Immature natural killer cell (primary cell): ENCODE data around the gene GOSR2. TPM values are rescaled to one million over a fixed set of nuclear protein-coding genes. Genes with fewer than 3 reads are reported as not detected.
"Not testable (repeated sequence)": the region's sequence is repeated elsewhere in the genome, so short reads cannot be mapped to it uniquely, and the experiment has no call there.

Source experiments
- DNase-seq, 3 donors: peaks; one replicate each; pipeline ENCODE4 v3.0.0; 2022; ENCODE audit warnings: mixed read lengths in 1 of 3
- H3K27ac Mint-ChIP-seq, 6 donors: one replicate each; pipeline ENCODE4 v1.8.0; 2020; ENCODE audit warnings: mixed read lengths in 6 of 6, mild to moderate bottlenecking in 5 of 6, inconsistent platforms in 4 of 6, moderate library complexity in 3 of 6
- H3K27me3 Mint-ChIP-seq, 3 donors: one replicate each; pipeline ENCODE4 v1.8.0; 2020 to 2021; ENCODE audit warnings: low read depth in 3 of 3, mild to moderate bottlenecking in 3 of 3, mixed read lengths in 3 of 3, moderate library complexity in 3 of 3, inconsistent platforms in 1 of 3
- H3K36me3 Mint-ChIP-seq, 3 donors: one replicate each; pipeline ENCODE4 v1.8.0; 2020; ENCODE audit warnings: mixed read lengths in 3 of 3, inconsistent platforms in 2 of 3, mild to moderate bottlenecking in 2 of 3
- H3K4me1 Mint-ChIP-seq, 2 donors: one replicate each; pipeline ENCODE4 v1.8.0; 2020; ENCODE audit warnings: inconsistent platforms in 2 of 2, mild to moderate bottlenecking in 2 of 2, mixed read lengths in 2 of 2, moderate library complexity in 1 of 2
- H3K4me3 Mint-ChIP-seq, 5 donors: one replicate each; pipeline ENCODE4 v1.8.0; 2020; ENCODE audit warnings: mild to moderate bottlenecking in 5 of 5, mixed read lengths in 5 of 5, inconsistent platforms in 3 of 5, moderate library complexity in 3 of 5
- H3K9me3 Mint-ChIP-seq, 6 donors: one replicate each; pipeline ENCODE4 v1.8.0; 2020; ENCODE audit warnings: mild to moderate bottlenecking in 6 of 6, mixed read lengths in 6 of 6, inconsistent platforms in 4 of 6, moderate library complexity in 3 of 6
- polyA plus RNA-seq, 3 donors: library from polyadenylated mRNA; unstranded; fragments of 300-500 nt; fragmentation: Illumina TruSeq; gene quantifications; one replicate each; pipeline ENCODE4 v1.2.3, GENCODE V29; 2021

Gene GOSR2
- polyA plus RNA-seq, 3 donors from 2014 or later = 36.9 to 62.4 (median 57.6) TPM

- peaks cover 11 to 12% of the 10 kb centered on the region in 2 donors for H3K4me1 Mint-ChIP-seq
These were observed 26.6 kb downstream of the GOSR2 start for GRCh38 chr17:46949291-46950174.

GRCh38 chr17:46950342-46950996 lies 27.5 kb downstream of the GOSR2 start:
- Mint-ChIP-seq H3K27me3 (peaks cover 0 to 9% (median 3%) of the 10 kb centered on the region in 3 donors), H3K27ac (no peak overlapping the region), H3K4me1 (peaks cover 1 to 2% of the 10 kb centered on the region in 2 donors), H3K9me3 (no peaks in the 10 kb centered on the region), H3K4me3 (no peak overlapping the region), H3K36me3 (peaks cover 2 to 8% (median 6%) of the 10 kb centered on the region in 3 donors)
- no peak for DNase-seq

More at GRCh38 chr17:46949291-46950174, 26.6 kb downstream of the GOSR2 start:
- peaks cover 0 to 6% (median 5%) of the 10 kb centered on the region in 3 donors for H3K36me3 Mint-ChIP-seq
- no peak overlapping the region for H3K4me3 Mint-ChIP-seq
- H3K27me3 Mint-ChIP-seq = peaks cover 0 to 10% (median 3%) of the 10 kb centered on the region in 3 donors
- DNase-seq = no peak
- H3K9me3 Mint-ChIP-seq = no peaks in the 10 kb centered on the region
- no peak overlapping the region for H3K27ac Mint-ChIP-seq

DNA sequence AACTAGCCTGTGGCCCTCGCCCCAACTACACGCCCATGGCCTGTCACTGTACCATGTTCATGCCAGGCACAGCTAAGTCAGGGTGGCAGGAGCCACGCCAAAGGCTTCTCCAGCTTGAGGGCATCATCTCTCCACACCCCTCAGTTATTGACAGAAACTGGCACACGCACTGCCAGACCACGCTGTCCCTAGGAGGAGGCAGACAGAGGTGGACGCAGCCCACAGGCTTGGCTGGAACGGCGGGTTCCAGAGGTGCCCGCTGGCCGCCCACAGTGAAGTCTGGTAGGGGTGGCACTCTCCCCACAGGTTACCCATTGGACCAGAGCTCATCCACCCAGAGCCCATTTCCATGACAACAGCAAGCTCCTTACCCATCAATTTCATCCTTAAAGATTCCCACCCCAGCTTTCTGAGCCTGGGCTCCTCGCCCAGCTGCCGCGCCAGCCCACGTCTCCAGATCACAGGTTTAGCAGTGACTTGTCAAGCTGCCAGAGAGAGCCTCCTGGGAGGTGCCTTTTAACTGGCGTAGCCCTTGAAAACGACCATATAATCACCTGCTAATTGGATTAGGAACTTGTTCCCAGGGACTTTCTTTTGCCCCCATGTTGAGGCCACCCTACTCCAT lies 28.1 kb downstream of the GOSR2 start:
- H3K27ac Mint-ChIP-seq = no peak overlapping the region

DNA sequence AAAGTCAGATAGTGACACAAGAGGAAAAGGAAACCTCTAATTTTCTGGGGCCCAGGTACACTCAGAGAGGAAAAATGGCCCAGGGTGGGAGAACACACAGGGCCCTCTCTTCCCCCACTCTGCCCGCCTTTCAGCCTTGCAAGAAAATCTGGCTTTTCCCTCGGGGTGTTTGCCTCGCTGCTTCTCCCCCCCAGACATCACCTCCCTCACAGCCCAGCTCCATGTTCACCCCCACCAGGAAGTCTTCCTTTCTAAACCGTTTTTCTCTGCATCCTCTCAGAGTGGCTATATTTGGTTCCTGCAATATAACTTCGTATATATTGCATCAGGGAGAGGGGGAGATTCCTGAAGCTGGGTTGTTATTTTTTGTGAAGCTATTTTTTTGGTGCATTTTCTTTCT lies 28.7 kb downstream of the GOSR2 start:
- no peak for DNase-seq
- H3K9me3 Mint-ChIP-seq = no peaks in the 10 kb centered on the region
- no peak overlapping the region for H3K27ac Mint-ChIP-seq
- no peak overlapping the region for H3K4me3 Mint-ChIP-seq
- no peaks in the 10 kb centered on the region for H3K4me1 Mint-ChIP-seq
- H3K27me3 Mint-ChIP-seq = peaks cover 4 to 9% (median 4%) of the 10 kb centered on the region in 3 donors
- peaks cover 6 to 13% (median 11%) of the 10 kb centered on the region in 3 donors for H3K36me3 Mint-ChIP-seq

More for the DNA sequence above, 28.1 kb downstream of the GOSR2 start:
- Mint-ChIP-seq H3K9me3 (no peaks in the 10 kb centered on the region), H3K27me3 (peaks cover 4 to 9% (median 4%) of the 10 kb centered on the region in 3 donors), H3K36me3 (peaks cover 6 to 13% (median 11%) of the 10 kb centered on the region in 3 donors), H3K4me3 (no peak overlapping the region), H3K4me1 (no peaks in the 10 kb centered on the region)
- no peak for DNase-seq

DNA sequence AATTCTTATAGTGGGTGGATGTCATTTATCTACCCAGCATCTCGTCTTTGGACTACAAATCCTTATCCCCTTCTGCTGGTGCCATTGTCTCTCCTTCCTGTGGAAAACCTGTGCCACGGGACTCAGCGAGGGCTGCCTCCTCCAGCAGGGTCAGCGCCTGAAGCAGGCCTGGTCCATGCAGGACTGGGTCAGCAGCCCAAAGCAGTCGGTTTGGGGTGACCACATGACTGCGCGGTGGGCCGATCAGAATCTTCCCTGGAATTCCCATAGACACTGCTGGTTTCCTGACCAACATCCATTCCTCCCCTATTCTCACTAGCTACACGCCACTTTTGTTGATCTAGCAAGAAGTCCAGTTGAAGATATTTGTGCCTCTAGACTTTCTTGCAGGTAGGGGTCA lies 29.2 kb downstream of the GOSR2 start:
- Mint-ChIP-seq H3K27ac (no peak overlapping the region), H3K9me3 (no peaks in the 10 kb centered on the region), H3K4me3 (no peak overlapping the region), H3K27me3 (peaks cover 3 to 9% (median 4%) of the 10 kb centered on the region in 3 donors), H3K4me1 (no peaks in the 10 kb centered on the region), H3K36me3 (peaks cover 6 to 13% (median 11%) of the 10 kb centered on the region in 3 donors)
- DNase-seq = no peak

GRCh38 chr17:46953191-46953590 lies 30.2 kb downstream of the GOSR2 start:
- not testable (repeated sequence) for DNase-seq, H3K4me1 Mint-ChIP-seq, H3K4me3 Mint-ChIP-seq, H3K9me3 Mint-ChIP-seq, H3K27ac Mint-ChIP-seq, H3K27me3 Mint-ChIP-seq
- H3K36me3 Mint-ChIP-seq = peaks cover 6 to 19% (median 13%) of the 10 kb centered on the region in 3 donors

DNA sequence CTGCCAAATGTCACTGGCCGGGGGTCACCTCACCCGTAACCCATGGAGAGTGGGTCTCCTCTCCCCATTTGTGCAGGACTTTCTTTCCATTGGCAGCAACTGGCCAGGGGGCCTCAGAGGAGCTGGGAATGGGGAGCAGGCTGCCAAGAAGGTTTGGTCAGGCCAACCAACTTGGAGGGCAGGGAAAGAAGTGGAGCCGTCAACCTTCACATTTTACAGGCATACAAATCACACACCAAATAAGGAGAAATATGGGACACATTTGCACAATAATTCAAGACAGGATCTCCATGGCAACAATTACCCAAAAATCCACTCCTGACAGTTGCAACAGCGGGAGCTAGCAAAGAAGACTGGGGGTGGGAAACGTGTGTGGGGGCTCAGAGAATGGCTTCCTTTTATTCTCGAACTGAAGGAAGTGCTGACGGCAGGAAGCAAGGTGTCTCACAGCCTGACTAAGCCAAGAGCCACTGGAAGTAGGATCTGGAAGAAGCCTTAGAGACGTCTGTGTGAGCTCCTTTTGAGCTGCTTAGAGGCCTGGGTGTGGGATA lies 35.2 kb downstream of the GOSR2 start:
- Mint-ChIP-seq H3K4me1 (peaks cover 5 to 6% of the 10 kb centered on the region in 2 donors), H3K27me3 (peaks cover 2 to 13% (median 3%) of the 10 kb centered on the region in 3 donors), H3K27ac (no peak overlapping the region), H3K36me3 (peaks cover 7 to 28% (median 14%) of the 10 kb centered on the region in 3 donors), H3K4me3 (no peak overlapping the region), H3K9me3 (no peaks in the 10 kb centered on the region)
- no peak for DNase-seq

DNA sequence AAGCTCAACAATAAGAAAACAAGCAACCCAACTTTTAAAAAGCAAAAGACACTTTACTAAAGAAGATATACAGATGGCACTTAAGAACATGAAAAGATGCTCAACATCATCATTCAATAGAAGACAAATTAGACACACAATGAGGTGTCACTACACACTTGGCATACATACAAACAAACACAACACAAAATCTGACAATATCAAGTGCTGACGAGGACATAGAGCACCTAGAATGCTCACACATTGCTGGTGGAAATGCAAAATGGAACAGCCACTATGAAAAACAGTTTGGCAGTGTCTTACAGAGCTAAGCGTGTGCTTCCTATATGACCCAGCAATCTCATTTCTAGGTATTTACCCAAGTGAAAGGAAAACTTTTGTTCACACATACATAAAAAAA lies 37.2 kb downstream of the GOSR2 start:
- no peak overlapping the region for H3K4me3 Mint-ChIP-seq
- no peak for DNase-seq
- H3K36me3 Mint-ChIP-seq = peaks cover 12 to 28% (median 14%) of the 10 kb centered on the region in 3 donors
- no peak overlapping the region for H3K27ac Mint-ChIP-seq
- H3K4me1 Mint-ChIP-seq = peaks cover 5 to 6% of the 10 kb centered on the region in 2 donors
- H3K9me3 Mint-ChIP-seq = no peaks in the 10 kb centered on the region
- H3K27me3 Mint-ChIP-seq = peaks cover 0 to 13% (median 3%) of the 10 kb centered on the region in 3 donors

- peaks cover 0 to 6% (median 1%) of the 10 kb centered on the region in 3 donors for H3K27me3 Mint-ChIP-seq
- DNase-seq = no peak
- peaks cover 5 to 6% of the 10 kb centered on the region in 2 donors for H3K4me1 Mint-ChIP-seq
- H3K36me3 Mint-ChIP-seq = peaks cover 8 to 29% (median 12%) of the 10 kb centered on the region in 3 donors
- H3K27ac Mint-ChIP-seq = no peak overlapping the region
- H3K4me3 Mint-ChIP-seq = no peak overlapping the region
- H3K9me3 Mint-ChIP-seq = no peaks in the 10 kb centered on the region
These were observed 39.4 kb downstream of the GOSR2 start for GRCh38 chr17:46962374-46962790.

GRCh38 chr17:46963571-46963970 lies 40.6 kb downstream of the GOSR2 start:
- H3K36me3 Mint-ChIP-seq = peaks cover 8 to 33% (median 12%) of the 10 kb centered on the region in 3 donors
- no peak overlapping the region for H3K4me3 Mint-ChIP-seq
- H3K27ac Mint-ChIP-seq = no peak overlapping the region
- no peak for DNase-seq
- H3K9me3 Mint-ChIP-seq = no peaks in the 10 kb centered on the region
- H3K27me3 Mint-ChIP-seq = peaks cover 0 to 5% (median 5%) of the 10 kb centered on the region in 3 donors
- H3K4me1 Mint-ChIP-seq = peaks cover 5 to 6% of the 10 kb centered on the region in 2 donors

GRCh38 chr17:46964315-46965265 lies 41.6 kb downstream of the GOSR2 start:
- no peaks in the 10 kb centered on the region for H3K9me3 Mint-ChIP-seq
- H3K27ac Mint-ChIP-seq = no peak overlapping the region
- H3K36me3 Mint-ChIP-seq = peaks cover 8 to 28% (median 12%) of the 10 kb centered on the region in 3 donors
- no peak overlapping the region for H3K4me3 Mint-ChIP-seq
- peaks cover 0 to 5% (median 0%) of the 10 kb centered on the region in 3 donors for H3K27me3 Mint-ChIP-seq
- no peak for DNase-seq
- peaks cover 5 to 6% of the 10 kb centered on the region in 2 donors for H3K4me1 Mint-ChIP-seq

DNA sequence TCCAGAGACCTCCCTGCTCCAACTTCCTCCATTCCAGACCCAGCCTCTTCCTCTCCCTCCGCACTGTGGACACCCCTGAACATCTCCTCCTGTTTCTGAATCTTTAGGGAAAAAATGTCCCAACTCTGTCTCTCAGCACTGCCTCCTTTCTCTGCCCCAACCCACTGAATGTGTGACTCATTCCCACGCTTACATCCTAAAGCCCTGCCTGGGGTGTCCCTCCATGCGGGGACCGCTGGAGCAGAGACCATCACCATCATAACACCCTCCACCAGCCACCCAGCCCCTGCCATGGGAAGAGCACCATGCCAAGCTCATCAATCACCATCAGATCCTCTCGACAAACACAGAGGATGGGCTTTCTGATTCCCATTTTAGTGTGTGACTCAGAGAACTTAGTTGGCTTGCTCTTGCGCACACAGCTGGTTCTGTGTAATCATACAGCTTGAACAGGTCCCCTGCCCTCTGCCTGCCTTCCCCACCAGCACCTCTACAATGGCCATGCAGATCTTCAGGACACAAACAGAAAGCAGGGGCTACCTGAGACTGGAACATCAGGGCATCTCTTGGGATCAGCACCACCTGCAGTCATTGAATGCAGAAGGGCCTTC lies 45.4 kb downstream of the GOSR2 start:
- H3K4me3 Mint-ChIP-seq = no peak overlapping the region
- DNase-seq = no peak
- H3K4me1 Mint-ChIP-seq = no peaks in the 10 kb centered on the region
- peaks cover 0 to 7% (median 2%) of the 10 kb centered on the region in 3 donors for H3K27me3 Mint-ChIP-seq
- H3K36me3 Mint-ChIP-seq = peaks cover 0 to 20% (median 15%) of the 10 kb centered on the region in 3 donors
- H3K27ac Mint-ChIP-seq = no peak overlapping the region
- no peaks in the 10 kb centered on the region for H3K9me3 Mint-ChIP-seq
